Activated T-helper 1 cell treated with anti-CD3 and anti-CD28 coated beads, Interleukin-12 subunit alpha, Interleukin-12 subunit beta, Interleukin-2, Interleukin-4 antibody, amounts not matched to agents 30 ng/mL and 10 ng/mL and 1 ng/mL, durations not matched to agents 14 hours and 24 hours and 36 hours (primary cell): ENCODE results near the gene CCDC106. TPM values are rescaled to one million over a fixed set of nuclear protein-coding genes. Genes with fewer than 3 reads are reported as not detected.

Experiments
- DNase-seq: peaks from one replicate; pipeline ENCODE4 v3.0.0; 2021; ENCODE audit warnings: low spot score
- H3K27ac Mint-ChIP-seq: one replicate; pipeline ENCODE4 v1.8.0; 2021; ENCODE audit warnings: mild to moderate bottlenecking, mixed read lengths
- H3K27me3 Mint-ChIP-seq: one replicate; pipeline ENCODE4 v1.8.0; 2022; ENCODE audit warnings: mild to moderate bottlenecking, moderate library complexity, mixed read lengths; ENCODE audit not compliant: insufficient read depth
- H3K36me3 Mint-ChIP-seq: one replicate; pipeline ENCODE4 v1.8.0; 2021; ENCODE audit warnings: low read depth, mixed read lengths
- H3K4me1 Mint-ChIP-seq: one replicate; pipeline ENCODE4 v1.8.0; 2021; ENCODE audit warnings: low read depth, mixed read lengths
- H3K4me3 Mint-ChIP-seq: one replicate; pipeline ENCODE4 v1.8.0; 2021; ENCODE audit warnings: mild to moderate bottlenecking, moderate library complexity, mixed read lengths
- H3K9me3 Mint-ChIP-seq: one replicate; pipeline ENCODE4 v1.8.0; 2021; ENCODE audit warnings: mixed read lengths
- intact Hi-C: fragments of 100-400 bp; cut with micrococcal nuclease; formaldehyde crosslinking; loops from one replicate; pipeline ENCODE4 v1.15.1; 2024
- total RNA-seq: library from RNA; stranded (reverse); gene quantifications from 2 replicates; pipeline ENCODE4 v1.2.3, GENCODE V29; 2022

CCDC106 gene
- total RNA-seq, 1 donor from 2014 or later: 7.3 TPM

DNA sequence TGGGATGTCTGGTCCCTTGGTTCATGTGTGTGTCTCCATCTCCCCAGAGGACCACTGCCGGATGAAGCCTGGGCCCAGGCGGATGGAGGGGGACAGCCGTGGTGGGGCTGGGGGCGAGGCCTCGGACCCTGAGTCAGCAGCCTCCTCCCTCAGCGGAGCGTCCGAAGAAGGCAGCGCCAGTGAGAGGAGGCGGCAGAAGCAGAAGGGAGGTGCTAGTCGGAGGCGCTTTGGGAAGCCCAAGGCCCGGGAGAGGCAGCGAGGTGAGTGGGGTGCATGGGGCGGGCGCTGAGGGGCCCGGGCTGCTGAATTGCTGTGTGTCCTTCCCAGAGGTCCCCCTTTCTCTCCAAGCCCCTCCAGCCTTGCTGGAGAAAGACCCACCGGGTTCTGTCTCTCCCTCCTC, 3.2 kb downstream of the CCDC106 start:
- no peaks in the 10 kb centered on the region for H3K9me3 Mint-ChIP-seq
- intact Hi-C loops: loop anchor here (10.0 kb wide), 1 partner anchor 1516 kb away; the partner anchor contains the start of gene CNOT3
- no peak for DNase-seq
- H3K27ac Mint-ChIP-seq: no peak overlapping the region
- H3K4me1 Mint-ChIP-seq: peaks cover 34% of the 10 kb centered on the region
- peak overlapping the region; percentile 13 for H3K4me3 Mint-ChIP-seq
- H3K27me3 Mint-ChIP-seq: no peaks in the 10 kb centered on the region
- peaks cover 24% of the 10 kb centered on the region for H3K36me3 Mint-ChIP-seq

DNA sequence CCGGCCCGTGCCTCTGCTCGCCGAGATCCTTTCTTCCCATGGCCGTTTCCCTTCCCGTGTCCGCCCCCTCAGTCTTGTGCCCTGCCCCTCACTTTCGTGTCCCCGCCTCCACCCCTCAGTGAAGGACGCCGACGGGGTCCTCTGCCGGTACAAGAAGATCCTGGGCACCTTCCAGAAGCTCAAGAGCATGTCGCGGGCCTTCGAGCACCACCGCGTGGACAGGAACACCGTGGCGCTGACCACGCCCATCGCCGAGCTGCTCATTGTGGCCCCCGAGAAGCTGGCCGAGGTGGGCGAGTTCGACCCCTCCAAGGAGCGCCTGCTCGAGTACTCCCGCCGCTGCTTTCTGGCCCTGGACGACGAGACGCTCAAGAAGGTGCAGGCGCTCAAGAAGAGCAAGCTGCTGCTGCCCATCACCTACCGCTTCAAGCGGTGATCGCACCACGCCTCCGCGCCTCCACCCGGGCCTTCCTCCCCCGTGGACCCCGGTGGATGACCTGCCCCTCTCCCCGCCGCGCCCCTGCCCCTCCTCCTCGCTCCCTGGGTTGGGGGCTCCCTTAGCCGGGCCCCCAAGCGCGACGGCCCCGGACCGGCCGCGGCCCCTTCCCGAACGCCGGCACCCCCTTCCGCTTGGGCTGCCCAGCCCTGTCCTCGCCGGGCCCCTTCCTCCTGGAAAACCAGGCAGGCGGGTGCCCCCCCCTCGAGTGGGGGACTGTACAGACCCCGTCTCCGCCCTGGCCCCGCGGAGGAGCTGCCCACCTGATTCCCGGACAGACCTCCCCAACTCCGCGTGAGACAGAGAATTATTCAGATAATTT, 4.5 kb downstream of the CCDC106 start:
- peaks cover 30% of the 10 kb centered on the region for H3K36me3 Mint-ChIP-seq
- no peak overlapping the region for H3K27ac Mint-ChIP-seq
- no peak for DNase-seq
- peaks cover 40% of the 10 kb centered on the region for H3K4me1 Mint-ChIP-seq
- H3K4me3 Mint-ChIP-seq: peak overlapping the region; percentile 93
- no peaks in the 10 kb centered on the region for H3K9me3 Mint-ChIP-seq
- intact Hi-C loops: loop anchor here (1.0 to 10.0 kb wide), 3 partner anchors 9 to 1518 kb away; partner anchors contain the start of genes CNOT3, ZNF581 and ZNF784
- no peaks in the 10 kb centered on the region for H3K27me3 Mint-ChIP-seq

DNA sequence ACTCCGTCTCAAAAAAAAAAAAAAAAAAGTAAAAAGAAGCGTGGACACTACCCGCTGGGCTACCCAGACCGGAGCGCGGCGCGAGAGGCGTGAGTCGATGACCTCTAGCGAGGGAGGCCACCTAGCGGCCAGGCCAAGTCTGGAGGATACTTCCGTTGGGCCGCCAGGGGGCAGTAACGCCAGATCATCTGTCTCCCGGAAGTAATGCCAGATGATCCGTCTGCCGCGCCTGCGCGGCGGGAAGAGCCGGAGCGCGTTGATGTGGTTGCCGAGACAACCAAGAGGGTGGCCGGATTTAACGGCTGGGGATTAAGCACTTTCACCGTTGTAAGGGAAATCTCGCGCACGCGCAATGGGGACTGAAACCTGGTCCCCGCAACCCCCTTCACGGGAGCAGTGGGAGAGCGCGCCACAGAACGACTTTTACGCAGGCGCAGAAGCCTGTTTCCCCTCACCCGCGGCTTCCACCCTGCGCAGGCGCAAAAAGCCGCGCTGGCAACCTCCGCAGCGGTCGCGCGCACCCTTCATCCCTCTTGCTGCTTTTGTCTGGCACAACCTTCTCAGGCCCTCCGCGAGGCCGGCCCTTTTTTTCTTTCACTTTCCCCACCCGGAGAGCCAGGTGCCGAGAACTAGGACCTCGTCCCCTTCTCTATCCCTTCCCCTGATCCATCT, 5.8 kb downstream of the CCDC106 start:
- peaks cover 34% of the 10 kb centered on the region for H3K36me3 Mint-ChIP-seq
- H3K27ac Mint-ChIP-seq: peak overlapping the region; percentile 99
- intact Hi-C loops: loop anchor here (1.0 to 10.0 kb wide), 10 partner anchors 10 to 1519 kb away; partner anchors contain the start of genes CNOT3, FIZ1, LENG1 and PPP1R12C
- no peaks in the 10 kb centered on the region for H3K9me3 Mint-ChIP-seq
- H3K4me3 Mint-ChIP-seq: peak overlapping the region; percentile 93
- peak; percentile 98 for DNase-seq
- no peaks in the 10 kb centered on the region for H3K27me3 Mint-ChIP-seq
- H3K4me1 Mint-ChIP-seq: peaks cover 43% of the 10 kb centered on the region

DNA sequence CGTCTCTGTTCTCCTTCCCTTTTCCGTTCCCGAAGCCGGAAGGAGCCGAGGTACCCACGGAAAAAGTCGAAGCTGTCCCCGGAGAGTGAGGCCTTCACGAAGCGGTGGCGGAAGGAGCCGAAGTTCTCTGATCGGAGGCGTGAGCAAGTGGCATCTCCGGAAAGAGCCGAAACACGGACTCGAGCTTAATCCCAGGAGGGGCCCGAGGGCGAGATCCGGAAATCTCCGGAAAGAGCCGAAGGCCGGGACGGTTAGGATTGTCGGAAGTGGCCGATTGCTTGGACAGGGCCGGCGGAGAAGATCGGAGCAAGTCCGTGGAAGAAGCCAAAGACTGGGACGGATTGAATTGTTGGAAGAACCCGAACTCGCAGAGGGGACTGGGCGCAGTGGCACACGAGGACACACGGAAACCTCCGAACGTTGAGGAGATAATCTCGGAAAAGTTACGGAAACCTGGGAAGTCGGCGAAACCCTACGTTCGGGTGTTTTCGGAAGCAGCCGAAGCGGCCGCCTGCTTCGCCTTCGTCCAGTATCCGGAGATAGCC, 6.4 kb downstream of the CCDC106 start:
- Mint-ChIP-seq H3K9me3 (no peaks in the 10 kb centered on the region), H3K27ac (peak overlapping the region; percentile 99), H3K4me1 (peaks cover 44% of the 10 kb centered on the region), H3K4me3 (peak overlapping the region; percentile 93), H3K36me3 (peaks cover 36% of the 10 kb centered on the region), H3K27me3 (no peaks in the 10 kb centered on the region)
- intact Hi-C loops: loop anchor here (1.0 to 10.0 kb wide), 8 partner anchors 49 to 1520 kb away; partner anchors contain the start of genes CNOT3, FIZ1, LENG1 and PPP1R12C
- peak; percentile 99 for DNase-seq

DNA sequence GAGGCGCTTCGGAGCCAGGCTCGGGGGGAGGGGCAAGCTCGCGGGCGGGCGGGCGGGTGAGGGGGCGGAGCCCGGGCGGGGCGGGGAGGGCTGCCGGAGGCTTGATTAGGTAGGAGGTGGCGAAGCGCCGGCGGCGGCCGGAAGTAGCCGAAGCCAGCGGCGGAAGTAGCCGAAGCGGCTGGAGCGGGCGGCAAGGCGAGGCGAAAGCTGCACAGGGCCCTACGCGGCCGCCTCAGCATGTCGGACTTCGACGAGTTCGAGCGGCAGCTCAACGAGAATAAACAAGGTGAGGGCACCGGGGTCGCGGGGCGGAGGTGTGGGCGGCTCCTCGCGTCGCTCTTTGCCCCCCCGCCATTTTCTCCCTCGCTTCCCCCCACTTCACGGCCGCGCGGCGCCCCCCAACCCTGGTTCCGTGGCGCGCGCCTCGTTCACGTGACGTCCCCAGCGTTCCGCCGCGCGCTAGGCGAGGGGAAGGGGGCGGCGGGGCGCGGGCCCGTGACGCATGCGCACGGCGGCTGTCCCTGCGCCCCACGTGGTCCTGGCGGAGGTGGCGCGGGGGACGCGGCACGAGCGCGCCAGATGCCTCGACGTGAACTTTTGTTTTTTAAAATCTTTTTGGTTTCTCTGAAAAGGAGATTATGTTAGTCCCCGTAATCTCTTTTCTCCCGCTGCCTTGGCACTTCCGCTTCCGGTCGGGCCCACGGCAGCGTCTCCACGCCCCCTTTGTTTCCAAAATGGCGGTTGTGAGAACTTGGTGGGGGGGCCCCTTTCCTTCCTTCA, 7.0 kb downstream of the CCDC106 start, which contains the start of gene U2AF2:
U2AF2 (plus strand) TSS at position 168 of the 780 bp plus-strand sequence; CDS start at position 238, 70 bp downstream.
- H3K36me3 Mint-ChIP-seq: peaks cover 37% of the 10 kb centered on the region
- H3K9me3 Mint-ChIP-seq: no peaks in the 10 kb centered on the region
- no peaks in the 10 kb centered on the region for H3K27me3 Mint-ChIP-seq
- H3K4me3 Mint-ChIP-seq: peak within 1 kb of the TSS; percentile 93
- H3K4me1 Mint-ChIP-seq: peaks cover 43% of the 10 kb centered on the region
- peak; percentile 90 for DNase-seq
- H3K27ac Mint-ChIP-seq: peak within 1 kb of the TSS; percentile 99
- intact Hi-C loops: loop anchor here (1.0 to 10.0 kb wide), 12 partner anchors 20 to 1520 kb away; partner anchors contain the start of genes CNOT3, EPN1, FIZ1 and LENG1

DNA sequence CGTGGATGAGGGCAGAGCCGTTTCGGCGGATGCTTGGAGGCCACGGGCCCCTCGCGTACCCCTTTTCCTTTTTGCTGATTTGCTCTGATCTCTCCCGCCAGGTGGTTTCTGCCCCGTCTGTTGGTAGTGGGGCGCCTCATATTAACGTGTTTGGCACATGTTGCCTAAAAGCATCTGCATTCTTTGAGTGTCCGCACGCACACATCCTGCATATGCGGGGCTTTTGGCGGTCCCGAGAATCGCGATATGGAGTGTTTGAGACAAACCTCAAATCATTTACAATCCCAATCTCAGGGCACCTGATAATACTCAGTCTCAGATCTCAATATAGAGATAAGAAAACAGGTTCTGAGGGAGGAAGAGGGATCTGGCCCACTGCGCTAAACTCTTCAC, 7.6 kb downstream of the CCDC106 start:
- DNase-seq: no peak

DNA sequence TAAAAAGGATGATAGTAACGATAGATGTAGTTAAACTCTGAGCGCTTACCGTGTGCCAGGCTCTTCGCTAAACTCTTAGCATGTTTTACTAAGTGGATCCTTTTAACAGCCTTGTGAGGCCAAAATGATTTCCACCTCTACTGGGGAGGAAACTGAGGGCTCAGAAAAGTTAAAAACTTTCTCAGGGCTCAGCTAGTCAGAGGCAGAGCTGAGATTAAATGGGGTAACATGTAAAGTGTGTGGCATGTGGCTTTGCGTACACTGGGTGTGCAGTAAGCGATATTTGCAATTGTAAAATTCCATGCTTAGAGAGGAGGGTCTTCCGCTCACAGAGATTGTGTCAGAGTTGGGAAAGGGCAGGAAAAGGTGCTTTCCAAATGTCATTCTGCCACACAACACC, 8.5 kb downstream of the CCDC106 start:
- Mint-ChIP-seq H3K4me3 (peak overlapping the region; percentile 93), H3K27ac (peak overlapping the region; percentile 99), H3K9me3 (no peaks in the 10 kb centered on the region), H3K4me1 (peaks cover 33% of the 10 kb centered on the region), H3K27me3 (no peaks in the 10 kb centered on the region), H3K36me3 (peaks cover 43% of the 10 kb centered on the region)
- intact Hi-C loops: loop anchor here (10.0 kb wide), 1 partner anchor 1522 kb away; the partner anchor contains the start of gene CNOT3
- no peak for DNase-seq

More for the DNA sequence above, 7.6 kb downstream of the CCDC106 start:
- Mint-ChIP-seq H3K27ac (peak overlapping the region; percentile 99), H3K4me1 (peaks cover 37% of the 10 kb centered on the region), H3K27me3 (no peaks in the 10 kb centered on the region), H3K36me3 (peaks cover 39% of the 10 kb centered on the region), H3K9me3 (no peaks in the 10 kb centered on the region), H3K4me3 (peak overlapping the region; percentile 93)
- intact Hi-C loops: loop anchor here (1.0 to 10.0 kb wide), 5 partner anchors 20 to 1521 kb away; partner anchors contain the start of genes CNOT3, EPN1, PPP6R1 and ZNF444

DNA sequence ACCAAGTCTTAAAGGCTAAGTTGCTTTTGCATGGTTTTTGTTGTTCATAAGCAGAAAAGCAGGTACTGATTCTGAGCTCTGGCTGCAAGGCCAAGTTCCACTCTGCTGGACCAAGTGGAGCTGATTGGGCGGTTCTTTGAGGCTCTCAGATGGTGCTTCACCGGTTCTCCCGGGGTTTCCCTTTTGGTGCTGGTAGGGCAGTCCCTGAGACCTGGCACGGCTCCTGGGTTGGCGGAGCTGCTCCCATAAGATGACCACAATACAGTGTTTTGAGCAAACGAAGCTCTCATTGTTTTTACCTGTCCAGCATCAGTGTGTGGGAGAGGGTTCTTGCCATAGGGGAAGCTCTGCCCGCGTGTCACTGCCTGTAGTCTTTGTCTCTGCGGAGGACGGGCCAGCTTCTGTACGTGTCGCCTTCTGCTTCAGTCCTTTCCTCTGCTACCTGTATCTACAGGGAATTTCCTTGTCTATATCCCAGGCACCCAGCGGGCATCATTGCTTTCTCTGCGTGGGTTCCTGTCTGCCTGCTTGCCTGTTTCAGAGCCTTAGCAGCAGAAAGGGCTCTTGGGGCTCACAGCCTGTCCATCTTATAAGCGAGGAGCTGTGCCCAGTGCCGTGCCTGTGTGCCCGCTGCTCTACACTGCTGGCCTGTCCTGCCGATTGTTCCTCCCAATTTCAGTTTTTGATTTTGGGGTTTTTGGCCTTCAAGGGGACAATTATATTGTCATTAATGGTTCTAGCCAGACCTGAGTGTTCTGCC, 9.2 kb downstream of the CCDC106 start:
- H3K9me3 Mint-ChIP-seq: no peaks in the 10 kb centered on the region
- peaks cover 33% of the 10 kb centered on the region for H3K4me1 Mint-ChIP-seq
- intact Hi-C loops: loop anchor here (10.0 kb wide), 1 partner anchor 1522 kb away; the partner anchor contains the start of gene CNOT3
- H3K4me3 Mint-ChIP-seq: peak overlapping the region; percentile 93
- H3K27ac Mint-ChIP-seq: peak overlapping the region; percentile 99
- H3K27me3 Mint-ChIP-seq: no peaks in the 10 kb centered on the region
- DNase-seq: no peak
- peaks cover 47% of the 10 kb centered on the region for H3K36me3 Mint-ChIP-seq

DNA sequence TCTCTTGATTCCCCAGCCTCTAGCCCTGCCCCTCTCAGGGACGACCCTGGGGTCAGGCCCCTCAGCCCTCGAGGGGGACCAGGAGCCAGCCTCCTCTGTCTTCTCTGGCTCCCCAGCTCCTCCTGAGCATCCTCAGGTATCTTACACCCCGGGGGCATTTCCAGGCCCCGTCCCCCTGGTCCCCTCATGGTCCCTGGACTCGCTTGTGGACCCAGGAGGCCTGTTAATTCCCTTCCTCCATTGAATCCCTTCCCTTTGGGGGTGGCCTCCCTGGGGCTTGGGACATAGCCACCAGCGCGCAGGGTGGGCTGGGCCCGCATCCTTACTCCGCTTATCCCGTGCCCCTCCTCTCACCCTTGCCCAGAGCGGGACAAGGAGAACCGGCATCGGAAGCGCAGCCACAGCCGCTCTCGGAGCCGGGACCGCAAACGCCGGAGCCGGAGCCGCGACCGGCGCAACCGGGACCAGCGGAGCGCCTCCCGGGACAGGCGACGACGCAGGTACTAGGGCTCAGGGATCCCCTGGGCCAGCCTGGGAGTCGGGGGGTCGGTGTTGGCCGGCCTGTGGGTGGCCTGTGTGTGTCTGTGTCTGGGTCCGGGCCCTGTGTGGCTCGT, 10.9 kb downstream of the CCDC106 start:
- H3K9me3 Mint-ChIP-seq: no peaks in the 10 kb centered on the region
- H3K36me3 Mint-ChIP-seq: peaks cover 61% of the 10 kb centered on the region
- intact Hi-C loops: loop anchor here (10.0 kb wide), 1 partner anchor 1524 kb away; the partner anchor contains the start of gene CNOT3
- no peak overlapping the region for H3K4me3 Mint-ChIP-seq
- no peak overlapping the region for H3K27ac Mint-ChIP-seq
- peaks cover 42% of the 10 kb centered on the region for H3K4me1 Mint-ChIP-seq
- DNase-seq: no peak
- no peaks in the 10 kb centered on the region for H3K27me3 Mint-ChIP-seq

DNA sequence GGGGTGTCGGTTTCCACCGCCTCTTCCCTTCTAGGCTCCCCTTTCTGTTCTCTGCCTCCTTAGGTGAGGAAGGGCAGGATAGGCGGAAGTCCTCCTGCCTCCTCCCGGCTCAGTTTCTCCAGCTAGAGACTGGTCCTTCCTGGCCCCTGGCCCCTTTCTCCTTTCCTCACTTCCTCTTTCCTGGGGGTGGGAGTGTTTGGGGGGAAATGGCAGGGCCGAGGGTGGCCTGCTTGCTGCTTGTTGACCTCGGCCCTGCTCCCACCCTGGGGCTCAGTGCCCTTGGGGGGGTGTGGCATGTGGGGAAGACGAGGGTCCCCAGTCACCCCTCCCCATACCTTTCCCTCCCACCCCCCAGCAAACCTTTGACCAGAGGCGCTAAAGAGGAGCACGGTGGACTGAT, 11.8 kb downstream of the CCDC106 start:
- H3K27ac Mint-ChIP-seq: no peak overlapping the region
- no peaks in the 10 kb centered on the region for H3K9me3 Mint-ChIP-seq
- DNase-seq: no peak
- H3K4me3 Mint-ChIP-seq: peak overlapping the region; percentile 51
- H3K36me3 Mint-ChIP-seq: peaks cover 68% of the 10 kb centered on the region
- intact Hi-C loops: loop anchor here (10.0 kb wide), 1 partner anchor 1525 kb away; the partner anchor contains the start of gene CNOT3
- H3K27me3 Mint-ChIP-seq: no peaks in the 10 kb centered on the region
- peaks cover 42% of the 10 kb centered on the region for H3K4me1 Mint-ChIP-seq

DNA sequence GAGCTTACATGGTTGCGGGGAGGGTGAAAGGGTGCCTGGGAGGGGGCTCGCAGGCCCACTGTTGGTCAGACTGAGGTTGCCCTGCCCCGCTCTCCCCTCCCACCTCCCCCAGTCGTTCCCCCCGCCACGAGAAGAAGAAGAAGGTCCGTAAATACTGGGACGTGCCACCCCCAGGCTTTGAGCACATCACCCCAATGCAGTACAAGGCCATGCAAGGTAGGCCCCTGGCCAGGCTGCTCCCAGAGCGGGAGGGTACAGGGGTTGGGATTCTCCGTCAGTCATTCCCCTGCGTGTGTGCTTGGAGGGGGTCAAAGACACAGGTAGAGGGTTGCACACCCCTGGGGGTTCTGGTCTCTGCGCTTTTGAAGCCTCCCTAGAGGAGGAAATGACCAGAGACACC, 12.4 kb downstream of the CCDC106 start:
- intact Hi-C loops: no loop called here
- Mint-ChIP-seq H3K4me3 (no peak overlapping the region), H3K4me1 (peaks cover 42% of the 10 kb centered on the region), H3K9me3 (no peaks in the 10 kb centered on the region), H3K27ac (no peak overlapping the region), H3K36me3 (peaks cover 69% of the 10 kb centered on the region), H3K27me3 (no peaks in the 10 kb centered on the region)
- DNase-seq: no peak
